ENCODE measurements around the gene PGAP1. TPM values are rescaled to one million over a fixed set of nuclear protein-coding genes. Genes with fewer than 3 reads are reported as not detected.

The PGAP1 gene
- total RNA-seq, 1 experiment from 2014 or later, result 6.5 TPM

DNA sequence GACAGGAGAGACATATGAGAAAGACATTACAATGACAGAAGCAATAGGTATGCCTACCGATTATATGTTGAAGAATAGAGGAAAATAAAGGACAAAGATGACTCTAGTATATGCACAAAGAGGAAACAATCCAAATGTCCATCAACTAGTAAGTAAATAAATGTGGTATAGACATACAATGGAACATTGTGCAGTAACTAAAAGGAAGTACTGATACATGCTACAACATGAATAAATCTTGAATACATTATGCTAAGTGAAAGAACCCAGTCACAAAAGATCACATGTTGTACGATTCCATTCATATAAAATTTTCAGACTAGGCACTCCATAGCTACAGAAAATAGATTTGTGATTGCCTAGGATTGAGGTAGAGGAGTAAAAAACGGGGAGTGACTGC lies 28.5 kb upstream of the PGAP1 start:
- Histone ChIP-seq H3K4me1 (replicated peaks; ENCODE audit: insufficient read depth) (no peaks in the 10 kb centered on the region), H3K79me2 (ENCODE audit: low read depth) (no peaks in the 10 kb centered on the region), H2AFZ (no peak overlapping the region), H3K36me3 (ENCODE audit: low read depth) (no peaks in the 10 kb centered on the region), H3F3A (ENCODE audit: insufficient read depth, low read depth) (no peaks in the 10 kb centered on the region), H3K27me3 (ENCODE audit: insufficient read depth, low read depth) (no peaks in the 10 kb centered on the region), H3K9me3 (ENCODE audit: insufficient read depth, low read depth) (no peaks in the 10 kb centered on the region), H3K27ac (no peak overlapping the region), H3K4me3 (no peak overlapping the region), H3K9me2 (ENCODE audit: insufficient read depth) (no peaks in the 10 kb centered on the region), H3K4me2 (no peak overlapping the region), H4K20me1 (ENCODE audit: insufficient read depth) (no peaks in the 10 kb centered on the region)
- intact Hi-C loops (cut with micrococcal nuclease; ENCODE audit: unreplicated experiment), result no loop called here
- CTCF ChIA-PET, result no interaction called here
- BruUV-seq (replicated peaks), result no TSS peak
- TF ChIP-seq CTCF (conservative IDR thresholded peaks at IDR 0.05) (no peak), EZH2 (IDR thresholded peaks at IDR 0.05; ENCODE audit: low read depth) (no peak)
- POLR2A ChIA-PET (ENCODE audit: unreplicated experiment), result no interaction called here
- no peak for DNase-seq

GRCh38 chr2:196954001-196954400 lies 27.5 kb upstream of the PGAP1 start:
- Histone ChIP-seq H3K36me3 (ENCODE audit: low read depth) (no peaks in the 10 kb centered on the region), H3K9me2 (ENCODE audit: insufficient read depth) (no peaks in the 10 kb centered on the region), H3K79me2 (ENCODE audit: low read depth) (no peaks in the 10 kb centered on the region), H3K27me3 (ENCODE audit: insufficient read depth, low read depth) (no peaks in the 10 kb centered on the region), H3F3A (ENCODE audit: insufficient read depth, low read depth) (no peaks in the 10 kb centered on the region), H3K4me3 (no peak overlapping the region), H3K4me1 (replicated peaks; ENCODE audit: insufficient read depth) (no peaks in the 10 kb centered on the region), H4K20me1 (ENCODE audit: insufficient read depth) (no peaks in the 10 kb centered on the region), H3K4me2 (no peak overlapping the region), H3K9me3 (ENCODE audit: insufficient read depth, low read depth) (no peaks in the 10 kb centered on the region), H3K27ac (no peak overlapping the region), H2AFZ (no peak overlapping the region)
- no peak for DNase-seq
- intact Hi-C loops (cut with micrococcal nuclease; ENCODE audit: unreplicated experiment), result no loop called here
- TF ChIP-seq EZH2 (IDR thresholded peaks at IDR 0.05; ENCODE audit: low read depth), result no peak
- TF ChIP-seq CTCF (conservative IDR thresholded peaks at IDR 0.05), result no peak
- CTCF ChIA-PET, result interaction anchor here (0.6 kb wide), 1 partner anchor 735 kb away, joined by 3 read pairs; no protein-coding TSS in a partner anchor
- BruUV-seq (replicated peaks), result no TSS peak
- POLR2A ChIA-PET (ENCODE audit: unreplicated experiment), result no interaction called here

DNA sequence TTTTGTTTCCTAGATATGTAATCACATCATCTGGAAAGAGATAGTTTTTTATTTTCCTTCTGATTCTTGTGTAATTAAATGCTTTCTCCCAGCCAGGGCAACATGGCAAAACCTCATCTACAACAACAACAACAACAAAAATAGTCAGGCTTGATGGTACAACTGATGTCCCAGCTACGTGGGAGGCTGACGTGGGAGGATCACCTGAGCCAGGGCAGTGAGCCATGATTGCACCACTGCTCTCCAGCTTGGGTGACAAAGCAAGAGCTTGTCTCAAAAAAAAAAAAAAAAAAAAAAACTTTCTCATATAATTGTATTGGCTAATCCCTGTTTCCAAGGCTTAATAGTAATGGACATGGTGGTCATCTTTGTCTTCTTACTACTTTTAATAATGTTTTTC lies 26.4 kb upstream of the PGAP1 start:
- ChIA-PET POLR2A (ENCODE audit: unreplicated experiment) (no interaction called here), CTCF (no interaction called here)
- H3K79me2 ChIP-seq (ENCODE audit: low read depth), result no peaks in the 10 kb centered on the region
- H2AFZ ChIP-seq, result no peak overlapping the region
- no peaks in the 10 kb centered on the region for H3K9me2 ChIP-seq (ENCODE audit: insufficient read depth)
- BruUV-seq (replicated peaks), result no TSS peak
- H3K27me3 ChIP-seq (ENCODE audit: insufficient read depth, low read depth), result no peaks in the 10 kb centered on the region
- DNase-seq, result no peak
- H3K4me3 ChIP-seq, result no peak overlapping the region
- H3F3A ChIP-seq (ENCODE audit: insufficient read depth, low read depth), result no peaks in the 10 kb centered on the region
- H3K27ac ChIP-seq, result no peak overlapping the region
- H4K20me1 ChIP-seq (ENCODE audit: insufficient read depth), result no peaks in the 10 kb centered on the region
- intact Hi-C loops (cut with micrococcal nuclease; ENCODE audit: unreplicated experiment), result no loop called here
- no peaks in the 10 kb centered on the region for H3K36me3 ChIP-seq (ENCODE audit: low read depth)
- no peaks in the 10 kb centered on the region for H3K9me3 ChIP-seq (ENCODE audit: insufficient read depth, low read depth)
- no peak overlapping the region for H3K4me2 ChIP-seq
- TF ChIP-seq CTCF (conservative IDR thresholded peaks at IDR 0.05), result no peak
- TF ChIP-seq EZH2 (IDR thresholded peaks at IDR 0.05; ENCODE audit: low read depth), result no peak
- H3K4me1 ChIP-seq (replicated peaks; ENCODE audit: insufficient read depth), result no peaks in the 10 kb centered on the region
